ENCODE measurements around the gene EXOC6.
"Not testable (repeated sequence)": the region's sequence is repeated elsewhere in the genome, so short reads cannot be mapped to it uniquely, and the experiment has no call there.

EXOC6 gene

GRCh38 chr10:92901819-92902251 is 53.5 kb downstream of the EXOC6 start:
- TF ChIP-seq EZH2 (IDR thresholded peaks at IDR 0.05) (no peak), POLR2AphosphoS5 (IDR thresholded peaks at IDR 0.05; ENCODE audit: borderline replicate concordance, low read depth, low read length) (no peak), FOXP2 (optimal IDR thresholded peaks at IDR 0.05; ENCODE audit: control extremely low read depth, extremely low read length, insufficient read depth) (no peak)
- DNase-seq (ENCODE audit: low read depth, low spot score) = no peak
- H3K9me3 ChIP-seq (ENCODE audit: low read depth, low read length) = no peaks in the 10 kb centered on the region
- no peak overlapping the region for H3K4me3 ChIP-seq
- H3K9ac ChIP-seq (ENCODE audit: insufficient read length) = no peak overlapping the region
- H3K27ac ChIP-seq = no peak overlapping the region
- H3K36me3 ChIP-seq (ENCODE audit: insufficient read depth, low read length) = no peaks in the 10 kb centered on the region

DNA sequence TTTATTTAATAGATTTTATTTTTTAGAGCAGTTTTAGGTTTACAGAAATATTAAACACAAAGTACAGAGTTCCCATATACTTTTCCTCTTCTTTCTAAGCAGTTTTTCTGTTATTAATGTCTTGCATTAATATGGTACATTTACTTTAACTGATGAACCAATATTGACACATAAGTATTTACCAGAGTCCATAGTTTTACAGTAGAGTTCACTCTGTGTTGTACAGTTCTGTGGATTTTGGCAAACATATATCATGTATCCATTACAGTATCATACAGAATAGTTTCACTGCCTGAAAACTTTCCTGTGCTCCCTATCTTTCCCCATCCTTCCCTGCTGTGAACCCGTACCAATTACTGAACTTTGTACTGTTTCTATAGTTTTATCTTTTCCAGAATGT is 55.3 kb downstream of the EXOC6 start:
- no peak overlapping the region for H3K9ac ChIP-seq (ENCODE audit: insufficient read length)
- TF ChIP-seq EZH2 (IDR thresholded peaks at IDR 0.05) (no peak), FOXP2 (optimal IDR thresholded peaks at IDR 0.05; ENCODE audit: control extremely low read depth, extremely low read length, insufficient read depth) (no peak), POLR2AphosphoS5 (IDR thresholded peaks at IDR 0.05; ENCODE audit: borderline replicate concordance, low read depth, low read length) (no peak)
- DNase-seq (ENCODE audit: low read depth, low spot score) = no peak
- no peaks in the 10 kb centered on the region for H3K36me3 ChIP-seq (ENCODE audit: insufficient read depth, low read length)
- H3K4me3 ChIP-seq = no peak overlapping the region
- no peaks in the 10 kb centered on the region for H3K9me3 ChIP-seq (ENCODE audit: low read depth, low read length)
- no peak overlapping the region for H3K27ac ChIP-seq

DNA sequence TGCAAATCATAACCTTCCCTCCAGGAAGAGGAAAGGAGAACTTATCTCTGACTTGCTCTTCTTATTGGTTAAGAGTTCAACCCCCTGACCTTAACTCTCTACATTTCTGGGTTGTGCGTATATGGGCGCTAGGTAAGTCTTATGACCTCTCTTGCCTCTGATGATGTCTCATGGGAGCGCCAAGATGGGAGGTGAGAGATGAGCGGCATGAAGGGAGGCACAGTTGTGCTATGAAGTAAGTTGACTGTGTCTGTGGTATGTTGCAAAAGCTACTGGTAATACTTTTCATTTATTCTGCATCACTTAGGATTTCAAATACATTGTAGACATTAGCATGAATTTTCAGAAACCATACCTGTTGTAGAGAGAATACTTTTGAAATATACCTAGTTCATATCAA is 59.0 kb downstream of the EXOC6 start:
- TF ChIP-seq POLR2AphosphoS5 (IDR thresholded peaks at IDR 0.05; ENCODE audit: borderline replicate concordance, low read depth, low read length) (no peak), FOXP2 (optimal IDR thresholded peaks at IDR 0.05; ENCODE audit: control extremely low read depth, extremely low read length, insufficient read depth) (no peak), EZH2 (IDR thresholded peaks at IDR 0.05) (no peak)
- Histone ChIP-seq H3K4me3 (no peak overlapping the region), H3K9me3 (ENCODE audit: low read depth, low read length) (no peaks in the 10 kb centered on the region), H3K36me3 (ENCODE audit: insufficient read depth, low read length) (no peaks in the 10 kb centered on the region), H3K27ac (no peak overlapping the region), H3K9ac (ENCODE audit: insufficient read length) (no peak overlapping the region)
- DNase-seq (ENCODE audit: low read depth, low spot score) = no peak

DNA sequence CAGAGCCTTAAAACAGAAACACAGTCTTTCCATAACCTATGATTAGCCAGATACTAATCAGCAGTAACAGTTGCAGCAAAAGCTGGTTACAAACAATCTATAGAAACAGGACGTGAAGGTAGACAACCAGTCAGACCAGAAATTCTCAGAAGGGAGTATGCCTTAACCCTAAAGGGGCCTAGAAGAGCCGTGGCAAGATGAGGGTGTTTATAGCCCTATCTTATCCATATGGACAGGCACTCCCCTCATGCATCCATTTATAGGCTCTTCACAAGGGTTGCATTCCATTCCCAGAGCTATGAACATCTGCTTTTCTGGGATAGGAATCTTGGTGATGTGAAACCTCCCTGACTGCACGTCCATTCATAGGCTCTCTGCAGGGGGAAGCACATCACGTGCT is 64.3 kb downstream of the EXOC6 start:
- not testable (repeated sequence) for H3K9ac ChIP-seq (ENCODE audit: insufficient read length); H3K9me3 ChIP-seq (ENCODE audit: low read depth, low read length); H3K27ac ChIP-seq; H3K4me3 ChIP-seq; H3K36me3 ChIP-seq (ENCODE audit: insufficient read depth, low read length); DNase-seq (ENCODE audit: low read depth, low spot score)

DNA sequence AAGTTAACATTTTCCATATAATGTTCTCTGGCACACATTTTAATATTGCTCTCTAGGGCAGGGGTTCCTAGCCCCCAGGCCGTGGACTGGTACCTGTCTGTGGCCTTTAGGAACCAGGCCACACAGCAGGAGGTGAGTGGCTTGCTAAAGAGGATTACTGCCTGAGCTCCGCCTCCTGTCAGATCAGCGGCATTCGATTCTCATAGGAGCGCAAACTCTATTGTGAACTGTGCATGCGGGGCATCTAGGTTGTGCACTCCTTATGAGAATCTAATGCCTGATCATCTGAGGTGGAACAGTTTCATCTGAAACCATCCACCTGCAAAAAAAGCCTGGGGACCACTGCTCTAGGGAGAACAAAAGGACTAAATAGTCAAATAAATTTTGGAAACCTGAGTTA is 65.7 kb downstream of the EXOC6 start:
- no peak for DNase-seq (ENCODE audit: low read depth, low spot score)
- Histone ChIP-seq H3K27ac (no peak overlapping the region), H3K4me3 (no peak overlapping the region), H3K36me3 (ENCODE audit: insufficient read depth, low read length) (no peaks in the 10 kb centered on the region), H3K9me3 (ENCODE audit: low read depth, low read length) (no peaks in the 10 kb centered on the region), H3K9ac (ENCODE audit: insufficient read length) (no peak overlapping the region)
- TF ChIP-seq EZH2 (IDR thresholded peaks at IDR 0.05) (no peak), FOXP2 (optimal IDR thresholded peaks at IDR 0.05; ENCODE audit: control extremely low read depth, extremely low read length, insufficient read depth) (no peak), POLR2AphosphoS5 (IDR thresholded peaks at IDR 0.05; ENCODE audit: borderline replicate concordance, low read depth, low read length) (no peak)

GRCh38 chr10:92914478-92915325 is 66.4 kb downstream of the EXOC6 start:
- no peak overlapping the region for H3K27ac ChIP-seq
- no peak overlapping the region for H3K9ac ChIP-seq (ENCODE audit: insufficient read length)
- no peaks in the 10 kb centered on the region for H3K36me3 ChIP-seq (ENCODE audit: insufficient read depth, low read length)
- DNase-seq (ENCODE audit: low read depth, low spot score) = no peak
- no peaks in the 10 kb centered on the region for H3K9me3 ChIP-seq (ENCODE audit: low read depth, low read length)
- TF ChIP-seq POLR2AphosphoS5 (IDR thresholded peaks at IDR 0.05; ENCODE audit: borderline replicate concordance, low read depth, low read length) = no peak
- TF ChIP-seq EZH2 (IDR thresholded peaks at IDR 0.05) = no peak
- no peak for TF ChIP-seq FOXP2 (optimal IDR thresholded peaks at IDR 0.05; ENCODE audit: control extremely low read depth, extremely low read length, insufficient read depth)
- H3K4me3 ChIP-seq = no peak overlapping the region

DNA sequence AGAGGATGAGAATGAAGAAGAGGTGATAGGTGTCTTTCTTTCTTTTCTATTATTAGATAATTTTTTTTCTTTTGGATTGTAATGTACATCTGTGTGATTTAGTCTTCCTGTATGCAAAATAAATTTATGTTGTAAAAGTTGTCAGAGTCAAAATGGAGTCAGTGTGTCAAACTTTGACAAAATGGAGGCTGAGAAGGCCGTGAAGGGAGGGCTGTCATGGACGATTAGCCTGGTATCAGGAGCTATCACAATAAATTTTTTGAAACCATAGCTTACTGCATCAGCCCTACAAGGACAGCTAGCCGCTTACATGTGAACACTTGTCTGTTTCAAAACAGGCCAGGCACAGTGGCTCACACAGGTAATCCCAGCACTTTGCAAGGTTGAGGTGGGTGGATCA is 67.6 kb downstream of the EXOC6 start:
- Histone ChIP-seq H3K4me3 (no peak overlapping the region), H3K9me3 (ENCODE audit: low read depth, low read length) (no peaks in the 10 kb centered on the region), H3K9ac (ENCODE audit: insufficient read length) (no peak overlapping the region), H3K27ac (no peak overlapping the region), H3K36me3 (ENCODE audit: insufficient read depth, low read length) (no peaks in the 10 kb centered on the region)
- no peak for DNase-seq (ENCODE audit: low read depth, low spot score)
- no peak for TF ChIP-seq POLR2AphosphoS5 (IDR thresholded peaks at IDR 0.05; ENCODE audit: borderline replicate concordance, low read depth, low read length)
- TF ChIP-seq FOXP2 (optimal IDR thresholded peaks at IDR 0.05; ENCODE audit: control extremely low read depth, extremely low read length, insufficient read depth) = no peak
- no peak for TF ChIP-seq EZH2 (IDR thresholded peaks at IDR 0.05)

DNA sequence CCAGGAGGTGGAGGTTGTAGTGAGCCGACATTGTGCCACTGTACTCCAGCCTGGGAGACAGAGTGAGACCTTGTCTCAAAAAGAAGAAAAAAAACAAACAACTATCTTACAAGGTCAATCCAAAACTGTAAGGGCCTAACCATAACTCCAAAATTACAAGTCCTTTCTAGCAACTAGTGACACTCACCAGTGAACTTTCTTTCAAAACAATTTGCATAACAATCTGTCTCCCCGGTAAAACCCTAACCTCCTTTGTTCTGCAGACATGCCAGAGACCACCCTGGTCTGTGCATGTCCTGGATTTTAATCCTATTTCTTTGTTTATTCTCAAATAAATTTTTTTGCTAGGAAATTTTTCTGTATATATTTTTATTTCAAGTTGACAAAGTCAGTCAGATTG is 68.1 kb downstream of the EXOC6 start:
- no peaks in the 10 kb centered on the region for H3K36me3 ChIP-seq (ENCODE audit: insufficient read depth, low read length)
- no peak for DNase-seq (ENCODE audit: low read depth, low spot score)
- no peak overlapping the region for H3K9ac ChIP-seq (ENCODE audit: insufficient read length)
- no peak for TF ChIP-seq POLR2AphosphoS5 (IDR thresholded peaks at IDR 0.05; ENCODE audit: borderline replicate concordance, low read depth, low read length)
- no peak overlapping the region for H3K4me3 ChIP-seq
- no peak overlapping the region for H3K27ac ChIP-seq
- no peaks in the 10 kb centered on the region for H3K9me3 ChIP-seq (ENCODE audit: low read depth, low read length)

GRCh38 chr10:92918603-92919002 is 70.3 kb downstream of the EXOC6 start:
- no peak for TF ChIP-seq FOXP2 (optimal IDR thresholded peaks at IDR 0.05; ENCODE audit: control extremely low read depth, extremely low read length, insufficient read depth)
- no peak for TF ChIP-seq EZH2 (IDR thresholded peaks at IDR 0.05)
- TF ChIP-seq POLR2AphosphoS5 (IDR thresholded peaks at IDR 0.05; ENCODE audit: borderline replicate concordance, low read depth, low read length) = no peak
- H3K9ac ChIP-seq (ENCODE audit: insufficient read length) = no peak overlapping the region
- H3K4me3 ChIP-seq = no peak overlapping the region
- H3K9me3 ChIP-seq (ENCODE audit: low read depth, low read length) = no peaks in the 10 kb centered on the region
- no peak for DNase-seq (ENCODE audit: low read depth, low spot score)
- no peaks in the 10 kb centered on the region for H3K36me3 ChIP-seq (ENCODE audit: insufficient read depth, low read length)
- H3K27ac ChIP-seq = no peak overlapping the region

Data from SK-N-MC (cell line).